Activated naive CD4-positive, alpha-beta T cell (primary cell): ENCODE data around the gene BLTP3B.
"Not testable (repeated sequence)": the region's sequence is repeated elsewhere in the genome, so short reads cannot be mapped to it uniquely, and the experiment has no call there.

Experiments
- DNase-seq, 4 experiments: peaks; one replicate each; lab custom pipeline; 2025; lab: John Stamatoyannopoulos, UW

Gene BLTP3B, protein sequence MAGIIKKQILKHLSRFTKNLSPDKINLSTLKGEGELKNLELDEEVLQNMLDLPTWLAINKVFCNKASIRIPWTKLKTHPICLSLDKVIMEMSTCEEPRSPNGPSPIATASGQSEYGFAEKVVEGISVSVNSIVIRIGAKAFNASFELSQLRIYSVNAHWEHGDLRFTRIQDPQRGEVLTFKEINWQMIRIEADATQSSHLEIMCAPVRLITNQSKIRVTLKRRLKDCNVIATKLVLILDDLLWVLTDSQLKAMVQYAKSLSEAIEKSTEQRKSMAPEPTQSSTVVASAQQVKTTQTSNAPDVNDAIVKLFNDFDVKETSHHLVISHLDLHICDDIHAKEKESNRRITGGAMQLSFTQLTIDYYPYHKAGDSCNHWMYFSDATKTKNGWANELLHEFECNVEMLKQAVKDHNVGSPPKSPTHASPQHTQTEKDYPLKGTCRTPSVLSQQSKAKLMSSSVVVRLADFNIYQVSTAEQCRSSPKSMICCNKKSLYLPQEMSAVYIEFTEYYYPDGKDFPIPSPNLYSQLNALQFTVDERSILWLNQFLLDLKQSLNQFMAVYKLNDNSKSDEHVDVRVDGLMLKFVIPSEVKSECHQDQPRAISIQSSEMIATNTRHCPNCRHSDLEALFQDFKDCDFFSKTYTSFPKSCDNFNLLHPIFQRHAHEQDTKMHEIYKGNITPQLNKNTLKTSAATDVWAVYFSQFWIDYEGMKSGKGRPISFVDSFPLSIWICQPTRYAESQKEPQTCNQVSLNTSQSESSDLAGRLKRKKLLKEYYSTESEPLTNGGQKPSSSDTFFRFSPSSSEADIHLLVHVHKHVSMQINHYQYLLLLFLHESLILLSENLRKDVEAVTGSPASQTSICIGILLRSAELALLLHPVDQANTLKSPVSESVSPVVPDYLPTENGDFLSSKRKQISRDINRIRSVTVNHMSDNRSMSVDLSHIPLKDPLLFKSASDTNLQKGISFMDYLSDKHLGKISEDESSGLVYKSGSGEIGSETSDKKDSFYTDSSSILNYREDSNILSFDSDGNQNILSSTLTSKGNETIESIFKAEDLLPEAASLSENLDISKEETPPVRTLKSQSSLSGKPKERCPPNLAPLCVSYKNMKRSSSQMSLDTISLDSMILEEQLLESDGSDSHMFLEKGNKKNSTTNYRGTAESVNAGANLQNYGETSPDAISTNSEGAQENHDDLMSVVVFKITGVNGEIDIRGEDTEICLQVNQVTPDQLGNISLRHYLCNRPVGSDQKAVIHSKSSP (N-terminal part only)

DNA sequence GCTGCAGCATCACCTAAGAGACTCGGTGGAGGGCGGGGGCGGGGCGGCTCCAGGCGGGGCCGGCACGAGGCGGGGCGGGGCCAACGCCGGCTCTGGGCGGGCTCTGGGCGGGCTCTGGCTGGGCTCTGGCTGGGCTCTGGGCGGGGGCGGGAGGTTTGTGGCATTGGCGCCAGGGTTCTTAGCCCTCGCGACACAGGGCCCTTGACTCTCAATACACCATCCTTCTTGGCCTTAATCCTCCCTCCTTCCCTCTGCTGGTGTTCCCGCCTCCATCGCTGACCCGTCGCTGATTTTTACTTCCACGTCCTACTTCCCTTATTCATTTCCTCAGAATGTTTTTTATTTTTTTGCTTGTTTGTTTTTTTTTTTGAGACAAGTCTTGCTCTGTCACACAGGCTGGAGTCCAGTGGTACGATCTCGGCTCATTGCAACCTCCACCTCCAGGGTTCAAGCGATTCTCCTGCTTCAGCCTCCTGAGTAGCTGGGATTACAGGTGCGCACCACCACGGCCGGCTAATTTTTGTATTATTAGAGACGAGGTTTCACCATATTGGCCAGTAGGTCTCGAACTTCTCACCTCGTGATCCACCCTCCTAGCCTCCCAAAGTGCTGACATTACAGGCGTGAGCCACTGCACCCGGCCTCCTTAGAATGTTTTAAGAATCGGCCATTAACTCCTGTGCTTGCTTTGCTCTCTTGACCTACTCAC lies at the start of gene BLTP3B:
BLTP3B (minus strand) TSS at position 24 of the 709 bp plus-strand sequence. CDS start 239 bp downstream, outside the sequence.
- peak; percentile 83 to 92 (median 83) for DNase-seq

DNA sequence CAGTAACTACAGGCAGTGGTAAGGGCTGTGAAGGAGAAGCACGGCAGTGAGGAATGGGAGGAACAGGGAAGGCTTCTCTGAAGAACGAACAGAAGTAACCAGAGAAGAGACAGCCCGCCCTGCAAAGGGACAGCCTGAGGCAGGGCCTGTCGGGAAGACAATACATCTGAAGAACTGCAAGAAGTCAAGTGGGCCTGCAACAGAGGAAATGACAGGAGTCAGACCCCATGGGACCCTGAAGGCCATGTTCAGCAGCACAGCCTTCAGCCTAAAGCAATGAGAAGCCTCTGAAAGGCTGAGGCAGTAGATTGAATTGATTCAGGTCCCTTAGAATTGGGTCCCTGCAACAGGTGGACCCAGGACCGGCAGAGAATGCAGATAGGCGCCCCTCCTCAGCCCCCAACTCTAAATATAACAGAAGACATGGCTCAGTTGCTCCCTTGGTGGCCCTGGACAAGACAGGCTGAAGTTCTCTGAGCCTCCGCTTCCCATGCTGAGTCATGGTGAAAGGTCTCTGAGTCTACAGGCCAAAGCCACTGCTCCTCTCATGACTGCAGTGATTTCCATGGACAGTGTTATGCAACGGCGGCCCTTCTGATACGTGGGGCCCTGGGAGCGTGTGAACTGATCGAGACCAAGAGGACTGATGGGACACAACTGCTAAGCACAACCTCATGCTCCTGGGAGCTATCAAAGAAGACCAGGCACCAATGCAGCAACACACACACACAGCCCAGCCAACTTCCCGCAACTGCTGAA lies 47.1 kb upstream of the BLTP3B start:
- DNase-seq = no peak

DNA sequence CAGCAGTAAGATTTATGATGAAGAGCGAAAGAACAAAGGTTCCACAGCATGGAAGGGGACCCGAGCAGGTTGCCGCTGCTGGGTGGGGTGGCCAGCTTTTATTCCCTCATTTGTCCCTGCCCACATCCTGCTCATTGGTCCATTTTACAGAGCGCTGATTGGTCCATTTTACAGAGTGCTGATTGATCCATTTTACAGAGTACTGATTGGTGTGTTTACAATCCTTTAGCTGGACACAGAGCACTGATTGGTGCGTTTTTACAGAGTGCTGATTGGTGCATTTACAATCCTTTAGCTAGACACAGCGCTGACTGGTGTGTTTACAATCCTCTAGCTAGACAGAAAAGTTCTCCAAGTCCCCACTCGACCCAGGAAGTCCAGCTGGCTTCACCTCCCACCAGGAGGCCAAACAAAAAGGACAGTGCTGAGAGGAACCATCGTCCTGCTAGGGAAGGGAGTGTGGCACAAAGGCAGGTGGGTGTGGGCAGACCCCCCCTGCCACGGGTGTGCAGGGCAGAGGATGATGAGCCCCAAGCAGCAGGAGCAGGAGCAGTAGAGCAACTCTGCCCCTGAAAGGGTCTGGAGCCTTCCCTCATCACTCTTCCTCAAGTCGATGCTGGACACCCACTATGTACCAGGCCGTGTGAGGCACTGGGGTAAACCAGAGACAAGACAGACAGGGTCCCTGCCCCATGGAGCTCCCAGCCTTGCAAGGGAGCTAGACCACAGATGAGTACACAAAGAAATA lies 46.4 kb upstream of the BLTP3B start:
- not testable (repeated sequence) for DNase-seq

DNA sequence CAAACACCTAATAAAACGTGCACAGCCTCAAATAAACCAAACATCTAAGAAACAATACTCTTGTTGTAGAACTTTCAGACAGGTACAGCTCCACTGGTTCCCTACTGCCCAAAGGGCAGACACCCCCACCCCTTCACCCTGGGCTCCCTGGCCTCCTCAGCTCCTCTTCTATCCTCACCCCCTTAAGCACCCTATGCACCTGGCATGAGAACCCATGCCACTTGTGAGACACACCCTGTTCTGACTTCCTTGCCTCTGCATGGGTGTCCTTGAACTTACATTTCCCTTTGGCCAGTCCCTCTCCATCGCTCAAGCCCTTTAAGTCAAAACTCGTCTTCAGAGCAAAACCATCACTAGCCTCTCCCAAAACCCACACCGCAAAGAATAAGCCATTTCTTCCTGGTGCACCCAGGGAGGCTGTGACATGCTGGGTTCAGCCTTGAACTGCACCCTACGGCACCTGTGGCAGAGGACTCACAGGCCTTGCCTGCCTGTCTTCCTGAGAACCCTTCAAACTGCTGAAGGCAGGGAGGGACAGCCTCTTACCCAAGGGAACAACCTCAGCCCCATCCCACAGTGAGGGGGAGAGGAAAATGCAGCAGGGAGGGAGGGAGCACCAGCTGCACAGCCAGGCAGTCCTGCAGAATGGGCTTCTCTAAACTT lies 45.3 kb upstream of the BLTP3B start:
- DNase-seq = no peak

DNA sequence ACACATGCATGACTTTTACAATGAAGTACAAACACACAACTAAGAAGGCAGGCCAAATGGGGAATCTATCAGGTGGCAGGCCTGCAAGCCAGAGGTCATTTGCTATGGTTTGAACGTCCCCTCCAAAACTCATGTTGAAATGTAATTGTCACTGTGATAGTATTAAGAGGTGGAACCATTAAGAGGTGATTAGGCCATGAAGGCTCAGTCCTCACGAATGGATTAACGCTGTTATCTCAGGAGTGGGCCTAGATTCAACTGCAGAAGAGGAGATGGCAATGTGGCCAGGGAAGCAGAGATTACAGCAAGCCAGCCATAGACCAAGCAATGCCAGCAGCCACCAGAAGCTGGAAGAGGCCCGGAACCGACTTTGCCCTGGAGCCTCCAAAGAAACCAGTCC lies 44.4 kb upstream of the BLTP3B start:
- DNase-seq = no peak

DNA sequence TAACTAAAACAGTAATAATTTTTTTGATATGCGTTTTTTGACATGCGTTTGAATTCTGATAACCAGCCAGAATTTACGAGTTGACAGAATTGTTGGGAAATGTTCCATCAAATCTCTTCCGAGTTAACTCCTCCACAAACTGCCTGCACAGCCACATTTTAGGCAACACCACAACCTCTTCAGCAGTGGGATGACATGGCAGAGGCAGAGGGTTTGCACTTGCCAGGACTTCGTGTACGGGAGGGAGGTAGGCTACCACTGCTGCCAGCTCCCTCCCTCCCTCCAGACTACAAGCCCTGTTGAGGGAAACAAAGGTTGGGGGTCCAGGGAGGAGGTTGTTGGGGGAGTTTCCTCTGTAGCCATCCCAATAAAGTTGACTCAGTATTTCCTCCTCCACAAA lies 43.4 kb upstream of the BLTP3B start:
- no peak for DNase-seq

DNA sequence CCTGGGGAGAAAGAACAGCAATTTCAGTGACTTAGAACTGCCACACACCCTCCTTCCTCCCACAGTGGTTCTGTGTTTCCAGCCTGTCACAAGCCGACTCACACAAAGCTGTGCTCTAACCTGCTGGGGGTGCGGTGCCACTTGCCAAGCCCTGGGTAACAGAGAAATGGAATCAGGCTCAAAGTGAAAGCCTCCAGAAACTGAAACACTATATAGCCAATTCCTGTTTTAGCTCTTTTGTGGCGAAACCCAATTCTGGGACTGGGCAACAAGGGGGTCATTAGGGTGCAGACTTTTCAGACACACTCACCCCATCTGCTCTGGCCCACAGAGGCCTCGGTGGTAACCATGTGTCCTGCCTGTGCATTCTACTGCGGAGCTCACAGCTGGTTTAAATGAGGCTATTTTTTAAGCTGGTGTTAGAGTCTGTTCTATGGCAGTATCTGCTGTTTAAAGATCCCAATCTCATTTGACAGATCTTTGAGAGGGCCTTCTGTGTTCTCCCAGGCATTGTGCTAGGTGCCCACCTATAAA lies 42.8 kb upstream of the BLTP3B start:
- no peak for DNase-seq

DNA sequence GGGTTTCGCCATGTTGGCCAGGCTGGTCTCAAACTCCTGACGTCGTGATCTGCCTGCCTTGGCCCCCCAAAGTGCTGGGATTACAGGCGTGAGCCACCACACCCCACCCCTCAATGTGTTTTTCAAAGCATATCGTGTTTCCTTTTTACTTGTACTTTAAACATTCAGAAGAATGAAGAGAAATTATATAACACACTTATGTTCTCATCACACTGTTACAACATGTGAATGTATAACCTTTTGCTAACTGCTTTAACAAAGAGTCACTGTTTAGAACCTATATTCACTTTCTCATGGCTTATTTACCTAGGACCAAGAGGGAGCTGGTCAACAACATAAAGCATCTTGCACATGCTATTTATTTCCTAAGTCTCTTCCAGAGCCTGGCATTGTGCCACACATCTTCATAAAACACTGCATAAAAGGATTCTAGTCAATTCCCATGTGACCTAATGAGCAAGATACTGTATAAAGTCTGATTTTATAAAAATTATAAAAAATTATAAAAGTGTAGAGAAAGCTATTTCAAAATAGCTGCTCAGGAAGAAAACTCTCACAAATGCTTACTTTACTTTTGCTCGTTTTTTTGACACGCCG lies 42.0 kb upstream of the BLTP3B start:
- DNase-seq = no peak

DNA sequence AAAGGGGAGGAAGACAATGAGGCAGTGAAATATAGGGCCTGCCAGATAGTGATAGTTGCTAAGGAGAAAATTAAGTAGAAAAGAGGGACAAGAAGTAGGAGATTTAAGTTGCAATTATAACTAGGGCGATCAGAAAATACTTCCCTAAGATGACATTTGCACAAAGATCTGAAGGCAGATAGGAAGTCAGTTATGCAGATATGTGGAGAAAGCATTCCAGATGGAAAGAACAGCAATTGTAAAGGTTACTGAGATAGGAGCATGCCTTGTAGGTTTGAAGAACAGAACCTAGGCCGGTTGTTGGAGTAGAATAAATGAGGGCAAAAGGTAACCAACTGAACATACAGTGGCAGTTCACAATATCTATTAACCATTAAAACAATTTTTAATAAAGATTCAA lies 36.6 kb upstream of the BLTP3B start:
- DNase-seq = no peak

DNA sequence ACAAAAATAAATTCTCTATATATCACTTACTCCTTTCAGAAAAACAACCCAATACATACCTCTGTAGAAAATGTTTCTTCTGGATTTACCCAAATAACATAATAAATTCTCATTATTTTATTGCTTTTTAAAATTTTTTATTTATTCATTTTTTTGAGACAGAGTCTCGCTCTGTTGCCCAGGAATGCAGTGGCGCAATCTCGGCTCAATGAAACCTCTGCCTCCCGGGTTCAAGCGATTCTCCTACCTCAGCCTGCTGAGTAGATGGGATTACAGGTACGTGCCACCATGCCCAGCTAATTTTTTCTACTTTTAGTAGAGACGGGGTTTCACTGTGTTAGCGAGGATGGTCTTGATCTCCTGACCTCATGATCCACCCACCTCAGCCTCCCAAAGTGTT lies 33.8 kb upstream of the BLTP3B start:
- not testable (repeated sequence) for DNase-seq

DNA sequence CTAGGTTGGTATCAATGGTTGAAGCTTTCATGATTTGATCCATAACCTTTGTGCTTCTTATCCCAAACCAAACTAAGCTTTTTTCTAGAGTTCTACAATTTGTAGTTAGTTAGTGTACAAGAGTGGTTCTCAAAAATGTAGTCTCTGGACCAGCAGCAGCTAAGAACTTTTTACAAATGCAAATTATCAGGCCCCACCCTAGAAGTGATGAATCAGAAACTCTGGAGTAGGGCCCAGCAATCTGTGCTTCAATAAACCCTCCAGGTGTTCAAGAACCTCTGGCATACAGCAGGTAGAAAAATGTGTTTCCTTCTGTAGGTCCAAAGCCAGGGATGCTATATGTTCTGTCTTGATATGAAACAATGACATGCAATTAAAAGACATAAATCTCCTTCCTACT lies 31.8 kb upstream of the BLTP3B start:
- no peak for DNase-seq

DNA sequence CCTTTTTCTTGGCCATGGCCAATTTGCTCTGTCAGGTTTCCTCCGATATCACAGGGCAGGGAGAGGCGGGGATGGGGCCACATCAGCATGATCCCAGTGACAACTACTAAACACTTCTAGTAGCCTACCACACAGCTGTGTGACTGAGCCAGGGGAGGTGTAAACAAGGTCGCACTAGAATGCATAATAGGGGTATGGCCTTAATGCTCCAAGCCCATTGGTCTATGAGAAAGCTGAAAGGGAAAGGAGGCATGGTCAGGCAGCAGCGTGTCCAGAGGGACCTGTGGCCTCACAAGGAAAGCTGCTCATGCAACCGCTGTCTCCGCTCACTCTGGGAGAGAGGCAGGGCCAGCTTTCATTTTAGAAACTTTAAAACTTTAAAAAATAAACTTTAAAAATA lies 30.4 kb upstream of the BLTP3B start:
- DNase-seq = no peak

DNA sequence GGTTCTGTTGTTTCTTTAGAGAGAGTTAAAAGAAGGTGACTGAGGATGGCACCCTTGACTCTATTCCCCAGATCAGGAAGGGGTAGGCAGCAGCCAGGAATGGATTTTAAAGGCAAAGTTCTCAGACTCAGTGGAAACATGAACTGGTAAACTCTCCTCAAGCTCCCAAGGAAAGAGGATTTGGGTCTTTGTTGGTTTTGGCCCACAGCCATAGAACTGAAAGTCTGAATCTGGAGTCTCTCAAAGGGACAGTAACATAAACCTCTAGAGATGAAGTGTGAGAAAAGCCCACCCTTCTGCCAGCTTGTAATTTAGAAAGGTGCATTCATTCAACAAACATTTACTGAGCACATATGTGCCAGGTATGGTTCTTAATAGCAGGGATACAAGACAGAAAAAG lies 28.6 kb upstream of the BLTP3B start:
- no peak for DNase-seq

DNA sequence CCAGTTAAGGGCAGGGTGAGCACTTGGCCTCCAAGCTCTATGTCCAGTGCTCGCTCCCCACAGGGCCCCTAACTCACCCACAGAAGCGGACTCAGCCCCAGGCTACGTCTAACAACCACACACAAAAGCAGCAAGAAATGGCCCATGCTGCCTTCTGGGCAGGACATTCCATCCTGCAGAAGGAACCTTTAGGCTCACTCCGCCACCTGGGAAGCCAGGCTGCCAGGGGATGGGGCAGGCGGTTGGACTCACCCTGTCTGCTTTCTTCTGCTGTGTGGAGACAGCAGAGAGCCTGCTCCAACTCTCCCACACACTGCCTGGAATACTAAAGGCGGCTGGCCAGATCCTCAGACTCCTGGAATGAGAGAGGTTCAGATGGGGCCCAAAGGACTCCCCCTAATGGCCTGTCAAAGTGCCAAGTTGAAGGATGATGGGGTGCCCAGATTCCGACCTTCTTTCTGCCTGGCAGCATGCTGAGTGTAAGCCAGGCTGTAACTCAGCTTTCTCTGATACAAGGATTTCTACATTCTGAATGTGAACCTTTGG lies 27.7 kb upstream of the BLTP3B start:
- no peak for DNase-seq

DNA sequence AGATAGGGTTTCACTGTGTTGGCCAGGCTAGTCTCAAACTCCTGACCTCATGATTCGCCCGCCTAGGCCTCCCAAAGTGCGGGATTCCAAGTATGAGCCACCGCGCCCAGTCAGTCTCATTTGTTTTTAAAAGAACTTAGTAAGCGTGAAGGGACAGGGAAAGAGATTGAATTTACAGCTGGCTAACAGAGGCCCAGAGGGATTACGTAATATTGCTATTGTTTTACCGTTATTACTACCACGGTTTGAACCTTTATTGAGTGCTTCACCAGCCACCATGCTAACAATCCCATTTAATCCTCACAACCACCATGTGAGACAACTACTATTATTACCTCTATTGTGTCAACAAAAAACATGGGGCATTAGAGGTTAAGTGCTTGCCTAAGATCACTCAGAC lies 26.7 kb upstream of the BLTP3B start:
- no peak for DNase-seq

DNA sequence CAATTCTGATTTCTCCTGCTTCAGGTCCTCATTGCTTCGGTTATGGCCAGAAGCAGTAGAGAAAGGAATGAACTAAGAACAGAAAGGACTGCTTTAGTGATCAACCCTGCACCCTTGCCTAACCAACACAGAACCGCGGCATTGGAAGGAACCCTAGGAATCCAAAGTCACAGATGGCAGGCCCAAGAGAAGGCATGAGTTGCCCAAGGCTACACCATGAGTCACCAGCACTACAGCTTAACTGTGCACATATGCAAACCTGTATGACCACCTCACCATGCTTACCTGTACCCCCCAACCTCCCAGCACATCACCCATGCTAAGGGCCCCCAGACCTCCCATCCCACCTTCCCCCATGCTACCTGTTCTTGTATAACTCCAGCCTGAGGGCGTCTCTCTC lies 25.9 kb upstream of the BLTP3B start:
- no peak for DNase-seq

DNA sequence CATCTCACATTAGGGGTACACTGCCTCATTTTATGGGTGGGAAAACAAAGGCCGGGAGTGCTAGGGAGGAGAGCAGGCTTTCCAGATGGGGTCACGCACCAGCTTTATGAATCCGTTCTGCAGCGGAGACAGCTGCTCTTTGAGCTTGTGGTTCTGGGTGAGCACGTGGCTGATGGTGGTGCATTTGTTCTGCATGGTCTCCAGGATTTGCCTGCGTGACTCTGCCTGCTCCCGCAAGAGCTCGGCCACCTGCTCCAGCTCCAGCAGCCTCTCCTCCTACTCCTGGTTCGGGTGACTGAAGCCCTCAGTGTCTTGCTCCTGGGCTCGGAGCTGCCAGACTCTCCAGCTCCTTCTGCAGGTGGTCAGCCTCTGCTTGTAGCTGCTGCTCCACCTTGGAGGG lies 23.6 kb upstream of the BLTP3B start:
- no peak for DNase-seq

DNA sequence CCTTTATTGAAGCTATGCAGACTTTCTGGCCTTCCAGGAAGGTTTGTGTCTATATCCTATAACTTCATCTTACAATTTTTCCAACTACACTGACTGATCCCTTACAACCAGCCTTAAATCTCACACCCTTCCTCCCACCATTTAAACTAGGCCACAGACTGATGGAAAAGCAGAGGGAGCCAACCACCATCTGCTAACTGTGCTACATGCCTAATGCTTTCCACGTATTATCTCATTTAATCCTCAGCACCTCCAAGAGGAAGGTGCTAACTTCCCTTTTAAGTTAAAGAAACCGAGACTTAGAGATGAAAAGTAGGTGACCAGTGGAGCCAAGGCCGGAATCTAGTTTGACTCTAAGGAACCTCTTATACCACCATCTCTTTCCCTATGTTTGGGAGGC lies 22.7 kb upstream of the BLTP3B start:
- DNase-seq = no peak
